HEK293 (cell line): ENCODE measurements around the gene HAND2.

Experiments used
- CTCF ChIA-PET: fragments of 350-600 bp; formaldehyde crosslinking; extraction: SDS; loops from one replicate; lab custom pipeline; 2021; ENCODE audit warnings: antibody characterized with exemption; lab: Yijun Ruan, JAX
- POLR2A ChIA-PET: fragments of 300-600 bp; formaldehyde crosslinking; extraction: SDS; loops from one replicate; lab custom pipeline; 2020; ENCODE audit warnings: antibody characterized with exemption, inconsistent platforms; lab: Yijun Ruan, JAX
- H3K27ac ChIP-seq: fragments of 200-500 bp; sonication (Bioruptor generic); 2 replicates; pipeline ENCODE4 v1.5.1; 2014; ENCODE audit warnings: low read depth, low read length, control low read depth, inconsistent platforms; ENCODE audit errors: extremely low read depth
- H3K36me3 ChIP-seq, 2 experiments: fragments of 200-500 bp in 1 of 2; sonication (Bioruptor generic) in 1 of 2; 1 replicate in 1 of 2; 2 replicates in 1 of 2; pipeline ENCODE4 v1.5.1; 2014 to 2017; ENCODE audit warnings: inconsistent platforms in 2 of 2, low read length in 2 of 2; ENCODE audit not compliant: control insufficient read depth in 2 of 2, insufficient read depth in 1 of 2
- H3K4me1 ChIP-seq: fragments of 200-500 bp; sonication (Bioruptor generic); 2 replicates; pipeline ENCODE4 v1.5.1; 2014; ENCODE audit warnings: mild to moderate bottlenecking, low read length, inconsistent platforms; ENCODE audit not compliant: control insufficient read depth, insufficient read depth
- H3K4me3 ChIP-seq: 2 replicates; pipeline ENCODE4 v1.5.1; 2011; ENCODE audit warnings: low read depth, mild to moderate bottlenecking, control low read depth, low read length, moderate library complexity
- H3K9me3 ChIP-seq: fragments of 200-500 bp; sonication (Bioruptor generic); 2 replicates; pipeline ENCODE4 v1.5.1; 2014; ENCODE audit warnings: low read depth, low read length, inconsistent platforms; ENCODE audit not compliant: control insufficient read depth, insufficient read depth
- AEBP2 ChIP-seq: fragments of 450-650 bp; formaldehyde crosslinking; IDR thresholded peaks from 2 replicates; pipeline ENCODE4 v1.5.1; 2016; ENCODE audit warnings: missing biosample characterization, missing genetic modification characterization, borderline replicate concordance
- GLI2 ChIP-seq: fragments of 450-650 bp; formaldehyde crosslinking; IDR thresholded peaks from 2 replicates; pipeline ENCODE4; 2017; ENCODE audit warnings: missing biosample characterization, missing genetic modification characterization, low read depth, borderline replicate concordance
- GLIS2 ChIP-seq: fragments of 450-650 bp; formaldehyde crosslinking; IDR thresholded peaks from 2 replicates; pipeline ENCODE4 v1.5.1; 2016; ENCODE audit warnings: missing biosample characterization, missing genetic modification characterization
- INSM2 ChIP-seq: fragments of 450-650 bp; formaldehyde crosslinking; IDR thresholded peaks from 2 replicates; pipeline ENCODE4 v1.5.1; 2016; ENCODE audit warnings: missing biosample characterization, missing genetic modification characterization
- KLF1 ChIP-seq: fragments of 450-650 bp; formaldehyde crosslinking; IDR thresholded peaks from 2 replicates; pipeline ENCODE4 v1.5.1; 2016; ENCODE audit warnings: missing biosample characterization, missing genetic modification characterization
- KLF10 ChIP-seq: fragments of 450-650 bp; IDR thresholded peaks from 2 replicates; pipeline ENCODE4 v1.5.1; 2018; ENCODE audit warnings: missing biosample characterization, mild to moderate bottlenecking, missing genetic modification characterization
- ZEB2 ChIP-seq: fragments of 450-650 bp; formaldehyde crosslinking; IDR thresholded peaks from 2 replicates; pipeline ENCODE4 v1.5.1; 2016; ENCODE audit warnings: missing biosample characterization, missing genetic modification characterization
- ZNF10 ChIP-seq: fragments of 450-650 bp; formaldehyde crosslinking; IDR thresholded peaks from 2 replicates; pipeline ENCODE4 v1.5.1; 2017; ENCODE audit warnings: missing biosample characterization, missing genetic modification characterization
- ZNF138 ChIP-seq: fragments of 450-650 bp; formaldehyde crosslinking; IDR thresholded peaks from 2 replicates; pipeline ENCODE4 v1.5.1; 2016; ENCODE audit warnings: missing biosample characterization, missing genetic modification characterization, borderline replicate concordance
- ZNF2 ChIP-seq: fragments of 450-650 bp; formaldehyde crosslinking; IDR thresholded peaks from 2 replicates; pipeline ENCODE4 v1.5.1; 2016; ENCODE audit warnings: missing biosample characterization, missing genetic modification characterization
- ZNF626 ChIP-seq: fragments of 450-650 bp; sonication (Bioruptor Pico); formaldehyde crosslinking; IDR thresholded peaks from 2 replicates; pipeline ENCODE4 v1.5.1; 2018; ENCODE audit warnings: missing biosample characterization, missing genetic modification characterization, inconsistent platforms
- ZNF660 ChIP-seq: fragments of 450-650 bp; IDR thresholded peaks from 2 replicates; pipeline ENCODE4 v1.5.1; 2018; ENCODE audit warnings: missing biosample characterization, mild to moderate bottlenecking, missing genetic modification characterization
- TF ChIP-seq, protein P1 (sequence below): fragments of 450-650 bp; formaldehyde crosslinking; IDR thresholded peaks from 2 replicates; pipeline ENCODE4 v1.5.1; 2017; ENCODE audit warnings: missing biosample characterization, missing genetic modification characterization
- TF ChIP-seq, protein P2 (sequence below): fragments of 450-650 bp; formaldehyde crosslinking; IDR thresholded peaks from 2 replicates; pipeline ENCODE4 v1.5.1; 2016; ENCODE audit warnings: missing biosample characterization, missing genetic modification characterization, borderline replicate concordance
- TF ChIP-seq, protein P3 (sequence below): fragments of 450-650 bp; formaldehyde crosslinking; IDR thresholded peaks from 2 replicates; pipeline ENCODE4 v1.5.1; 2016; ENCODE audit warnings: missing biosample characterization, missing genetic modification characterization
- TF ChIP-seq, protein P4 (sequence below): fragments of 450-650 bp; formaldehyde crosslinking; IDR thresholded peaks from 2 replicates; pipeline ENCODE4 v1.5.1; 2016; ENCODE audit warnings: missing biosample characterization, missing genetic modification characterization
- TF ChIP-seq, protein P5 (sequence below): fragments of 450-650 bp; formaldehyde crosslinking; IDR thresholded peaks from 2 replicates; pipeline ENCODE4 v1.5.0; 2017; ENCODE audit warnings: missing biosample characterization, missing genetic modification characterization, borderline replicate concordance

The HAND2 gene

DNA sequence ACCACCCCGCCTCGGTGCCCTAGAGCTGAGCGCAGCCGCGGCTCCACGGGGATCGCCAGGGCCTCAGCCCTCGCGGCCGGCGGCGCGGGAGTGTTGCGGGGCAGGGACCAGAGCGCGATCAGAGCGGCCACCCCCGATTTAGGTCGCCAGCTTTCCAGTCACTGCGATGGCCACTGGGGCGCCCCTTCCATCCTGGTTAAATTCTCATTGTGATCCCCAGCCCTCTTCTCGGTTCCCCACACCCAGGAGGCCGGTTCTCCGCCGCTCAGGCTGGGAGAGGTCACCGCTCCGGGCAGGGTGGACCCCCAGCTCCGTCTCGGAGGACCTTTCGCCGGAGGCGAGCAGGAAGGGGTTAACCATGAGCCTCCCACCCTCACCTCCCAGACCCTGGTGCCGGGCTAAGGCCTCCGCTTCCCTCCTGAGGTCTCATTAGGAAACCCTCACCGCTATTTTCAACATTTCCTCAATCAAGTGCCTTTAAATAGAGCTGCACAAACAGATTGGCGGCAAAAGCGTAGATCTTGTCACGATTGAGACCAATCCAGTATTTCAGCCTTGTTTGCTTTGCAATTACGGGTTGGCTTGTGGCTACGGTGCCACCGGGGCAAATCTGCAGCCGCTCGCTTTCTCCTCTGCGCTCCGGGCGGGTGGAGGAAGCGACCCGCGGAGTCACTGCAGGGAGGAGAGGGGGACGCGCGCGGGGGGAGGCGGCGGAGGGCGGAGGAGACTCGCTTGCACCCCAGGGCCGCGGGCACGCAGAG, 8.3 kb upstream of the HAND2 start:
- ChIA-PET CTCF (interaction anchor here (0.6 kb wide), 1 partner anchor 17 kb away, joined by 3 read pairs; no protein-coding TSS in a partner anchor), POLR2A (no interaction called here)
- H3K4me3 ChIP-seq = no peak overlapping the region
- H3K36me3 ChIP-seq = no peaks in the 10 kb centered on the region
- no peaks in the 10 kb centered on the region for H3K9me3 ChIP-seq
- H3K27ac ChIP-seq = no peak overlapping the region; the same call in 1 of the 2 replicates
- peaks cover 4% of the 10 kb centered on the region; the same call in 1 of the 2 replicates for H3K4me1 ChIP-seq
- TF ChIP-seq ZNF626 (tag by site-specific recombination) = no peak
- no peak for TF ChIP-seq KLF10
- TF ChIP-seq ZNF660 (tag by site-specific recombination) = no peak
- TF ChIP-seq, protein P1, sequence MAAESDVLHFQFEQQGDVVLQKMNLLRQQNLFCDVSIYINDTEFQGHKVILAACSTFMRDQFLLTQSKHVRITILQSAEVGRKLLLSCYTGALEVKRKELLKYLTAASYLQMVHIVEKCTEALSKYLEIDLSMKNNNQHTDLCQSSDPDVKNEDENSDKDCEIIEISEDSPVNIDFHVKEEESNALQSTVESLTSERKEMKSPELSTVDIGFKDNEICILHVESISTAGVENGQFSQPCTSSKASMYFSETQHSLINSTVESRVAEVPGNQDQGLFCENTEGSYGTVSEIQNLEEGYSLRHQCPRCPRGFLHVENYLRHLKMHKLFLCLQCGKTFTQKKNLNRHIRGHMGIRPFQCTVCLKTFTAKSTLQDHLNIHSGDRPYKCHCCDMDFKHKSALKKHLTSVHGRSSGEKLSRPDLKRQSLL (tag by site-specific recombination) = no peak
- no peak for TF ChIP-seq GLI2 (tag by site-specific recombination)
- TF ChIP-seq KLF1 (tag by site-specific recombination) = no peak
- TF ChIP-seq, protein P2, sequence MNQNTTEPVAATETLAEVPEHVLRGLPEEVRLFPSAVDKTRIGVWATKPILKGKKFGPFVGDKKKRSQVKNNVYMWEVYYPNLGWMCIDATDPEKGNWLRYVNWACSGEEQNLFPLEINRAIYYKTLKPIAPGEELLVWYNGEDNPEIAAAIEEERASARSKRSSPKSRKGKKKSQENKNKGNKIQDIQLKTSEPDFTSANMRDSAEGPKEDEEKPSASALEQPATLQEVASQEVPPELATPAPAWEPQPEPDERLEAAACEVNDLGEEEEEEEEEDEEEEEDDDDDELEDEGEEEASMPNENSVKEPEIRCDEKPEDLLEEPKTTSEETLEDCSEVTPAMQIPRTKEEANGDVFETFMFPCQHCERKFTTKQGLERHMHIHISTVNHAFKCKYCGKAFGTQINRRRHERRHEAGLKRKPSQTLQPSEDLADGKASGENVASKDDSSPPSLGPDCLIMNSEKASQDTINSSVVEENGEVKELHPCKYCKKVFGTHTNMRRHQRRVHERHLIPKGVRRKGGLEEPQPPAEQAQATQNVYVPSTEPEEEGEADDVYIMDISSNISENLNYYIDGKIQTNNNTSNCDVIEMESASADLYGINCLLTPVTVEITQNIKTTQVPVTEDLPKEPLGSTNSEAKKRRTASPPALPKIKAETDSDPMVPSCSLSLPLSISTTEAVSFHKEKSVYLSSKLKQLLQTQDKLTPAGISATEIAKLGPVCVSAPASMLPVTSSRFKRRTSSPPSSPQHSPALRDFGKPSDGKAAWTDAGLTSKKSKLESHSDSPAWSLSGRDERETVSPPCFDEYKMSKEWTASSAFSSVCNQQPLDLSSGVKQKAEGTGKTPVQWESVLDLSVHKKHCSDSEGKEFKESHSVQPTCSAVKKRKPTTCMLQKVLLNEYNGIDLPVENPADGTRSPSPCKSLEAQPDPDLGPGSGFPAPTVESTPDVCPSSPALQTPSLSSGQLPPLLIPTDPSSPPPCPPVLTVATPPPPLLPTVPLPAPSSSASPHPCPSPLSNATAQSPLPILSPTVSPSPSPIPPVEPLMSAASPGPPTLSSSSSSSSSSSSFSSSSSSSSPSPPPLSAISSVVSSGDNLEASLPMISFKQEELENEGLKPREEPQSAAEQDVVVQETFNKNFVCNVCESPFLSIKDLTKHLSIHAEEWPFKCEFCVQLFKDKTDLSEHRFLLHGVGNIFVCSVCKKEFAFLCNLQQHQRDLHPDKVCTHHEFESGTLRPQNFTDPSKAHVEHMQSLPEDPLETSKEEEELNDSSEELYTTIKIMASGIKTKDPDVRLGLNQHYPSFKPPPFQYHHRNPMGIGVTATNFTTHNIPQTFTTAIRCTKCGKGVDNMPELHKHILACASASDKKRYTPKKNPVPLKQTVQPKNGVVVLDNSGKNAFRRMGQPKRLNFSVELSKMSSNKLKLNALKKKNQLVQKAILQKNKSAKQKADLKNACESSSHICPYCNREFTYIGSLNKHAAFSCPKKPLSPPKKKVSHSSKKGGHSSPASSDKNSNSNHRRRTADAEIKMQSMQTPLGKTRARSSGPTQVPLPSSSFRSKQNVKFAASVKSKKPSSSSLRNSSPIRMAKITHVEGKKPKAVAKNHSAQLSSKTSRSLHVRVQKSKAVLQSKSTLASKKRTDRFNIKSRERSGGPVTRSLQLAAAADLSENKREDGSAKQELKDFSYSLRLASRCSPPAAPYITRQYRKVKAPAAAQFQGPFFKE (tag by site-specific recombination) = no peak
- no peak for TF ChIP-seq ZNF10 (tag by site-specific recombination)
- TF ChIP-seq, protein P3, sequence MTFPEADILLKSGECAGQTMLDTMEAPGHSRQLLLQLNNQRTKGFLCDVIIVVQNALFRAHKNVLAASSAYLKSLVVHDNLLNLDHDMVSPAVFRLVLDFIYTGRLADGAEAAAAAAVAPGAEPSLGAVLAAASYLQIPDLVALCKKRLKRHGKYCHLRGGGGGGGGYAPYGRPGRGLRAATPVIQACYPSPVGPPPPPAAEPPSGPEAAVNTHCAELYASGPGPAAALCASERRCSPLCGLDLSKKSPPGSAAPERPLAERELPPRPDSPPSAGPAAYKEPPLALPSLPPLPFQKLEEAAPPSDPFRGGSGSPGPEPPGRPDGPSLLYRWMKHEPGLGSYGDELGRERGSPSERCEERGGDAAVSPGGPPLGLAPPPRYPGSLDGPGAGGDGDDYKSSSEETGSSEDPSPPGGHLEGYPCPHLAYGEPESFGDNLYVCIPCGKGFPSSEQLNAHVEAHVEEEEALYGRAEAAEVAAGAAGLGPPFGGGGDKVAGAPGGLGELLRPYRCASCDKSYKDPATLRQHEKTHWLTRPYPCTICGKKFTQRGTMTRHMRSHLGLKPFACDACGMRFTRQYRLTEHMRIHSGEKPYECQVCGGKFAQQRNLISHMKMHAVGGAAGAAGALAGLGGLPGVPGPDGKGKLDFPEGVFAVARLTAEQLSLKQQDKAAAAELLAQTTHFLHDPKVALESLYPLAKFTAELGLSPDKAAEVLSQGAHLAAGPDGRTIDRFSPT (tag by site-specific recombination) = 0 out of 2 replicates have a peak, but pooled peaks have one; percentile 10
- TF ChIP-seq ZEB2 = no peak
- no peak for TF ChIP-seq AEBP2 (tag by site-specific recombination)
- TF ChIP-seq INSM2 (tag by site-specific recombination) = no peak
- TF ChIP-seq, protein P4, sequence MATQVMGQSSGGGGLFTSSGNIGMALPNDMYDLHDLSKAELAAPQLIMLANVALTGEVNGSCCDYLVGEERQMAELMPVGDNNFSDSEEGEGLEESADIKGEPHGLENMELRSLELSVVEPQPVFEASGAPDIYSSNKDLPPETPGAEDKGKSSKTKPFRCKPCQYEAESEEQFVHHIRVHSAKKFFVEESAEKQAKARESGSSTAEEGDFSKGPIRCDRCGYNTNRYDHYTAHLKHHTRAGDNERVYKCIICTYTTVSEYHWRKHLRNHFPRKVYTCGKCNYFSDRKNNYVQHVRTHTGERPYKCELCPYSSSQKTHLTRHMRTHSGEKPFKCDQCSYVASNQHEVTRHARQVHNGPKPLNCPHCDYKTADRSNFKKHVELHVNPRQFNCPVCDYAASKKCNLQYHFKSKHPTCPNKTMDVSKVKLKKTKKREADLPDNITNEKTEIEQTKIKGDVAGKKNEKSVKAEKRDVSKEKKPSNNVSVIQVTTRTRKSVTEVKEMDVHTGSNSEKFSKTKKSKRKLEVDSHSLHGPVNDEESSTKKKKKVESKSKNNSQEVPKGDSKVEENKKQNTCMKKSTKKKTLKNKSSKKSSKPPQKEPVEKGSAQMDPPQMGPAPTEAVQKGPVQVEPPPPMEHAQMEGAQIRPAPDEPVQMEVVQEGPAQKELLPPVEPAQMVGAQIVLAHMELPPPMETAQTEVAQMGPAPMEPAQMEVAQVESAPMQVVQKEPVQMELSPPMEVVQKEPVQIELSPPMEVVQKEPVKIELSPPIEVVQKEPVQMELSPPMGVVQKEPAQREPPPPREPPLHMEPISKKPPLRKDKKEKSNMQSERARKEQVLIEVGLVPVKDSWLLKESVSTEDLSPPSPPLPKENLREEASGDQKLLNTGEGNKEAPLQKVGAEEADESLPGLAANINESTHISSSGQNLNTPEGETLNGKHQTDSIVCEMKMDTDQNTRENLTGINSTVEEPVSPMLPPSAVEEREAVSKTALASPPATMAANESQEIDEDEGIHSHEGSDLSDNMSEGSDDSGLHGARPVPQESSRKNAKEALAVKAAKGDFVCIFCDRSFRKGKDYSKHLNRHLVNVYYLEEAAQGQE = no peak
- no peak for TF ChIP-seq ZNF138 (tag by site-specific recombination)
- TF ChIP-seq ZNF2 (tag by site-specific recombination) = no peak
- TF ChIP-seq GLIS2 (tag by site-specific recombination) = peak; percentile 26; the same call in 1 of the 2 replicates
- TF ChIP-seq, protein P5, sequence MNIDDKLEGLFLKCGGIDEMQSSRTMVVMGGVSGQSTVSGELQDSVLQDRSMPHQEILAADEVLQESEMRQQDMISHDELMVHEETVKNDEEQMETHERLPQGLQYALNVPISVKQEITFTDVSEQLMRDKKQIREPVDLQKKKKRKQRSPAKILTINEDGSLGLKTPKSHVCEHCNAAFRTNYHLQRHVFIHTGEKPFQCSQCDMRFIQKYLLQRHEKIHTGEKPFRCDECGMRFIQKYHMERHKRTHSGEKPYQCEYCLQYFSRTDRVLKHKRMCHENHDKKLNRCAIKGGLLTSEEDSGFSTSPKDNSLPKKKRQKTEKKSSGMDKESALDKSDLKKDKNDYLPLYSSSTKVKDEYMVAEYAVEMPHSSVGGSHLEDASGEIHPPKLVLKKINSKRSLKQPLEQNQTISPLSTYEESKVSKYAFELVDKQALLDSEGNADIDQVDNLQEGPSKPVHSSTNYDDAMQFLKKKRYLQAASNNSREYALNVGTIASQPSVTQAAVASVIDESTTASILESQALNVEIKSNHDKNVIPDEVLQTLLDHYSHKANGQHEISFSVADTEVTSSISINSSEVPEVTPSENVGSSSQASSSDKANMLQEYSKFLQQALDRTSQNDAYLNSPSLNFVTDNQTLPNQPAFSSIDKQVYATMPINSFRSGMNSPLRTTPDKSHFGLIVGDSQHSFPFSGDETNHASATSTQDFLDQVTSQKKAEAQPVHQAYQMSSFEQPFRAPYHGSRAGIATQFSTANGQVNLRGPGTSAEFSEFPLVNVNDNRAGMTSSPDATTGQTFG (tag by site-specific recombination) = no peak
